Endothelial cell (in vitro differentiated cells): ENCODE data around the gene LDB3. TPM values are rescaled to one million over a fixed set of nuclear protein-coding genes. Genes with fewer than 3 reads are reported as not detected.

Experiments
- DNase-seq: peaks from one replicate; pipeline ENCODE4 v3.0.0; 2021; ENCODE audit warnings: low spot score
- H3K27ac Mint-ChIP-seq: one replicate; pipeline ENCODE4 v1.8.0; 2021; ENCODE audit warnings: mixed read lengths, inconsistent platforms; ENCODE audit not compliant: unreplicated experiment
- H3K27me3 Mint-ChIP-seq: one replicate; pipeline ENCODE4 v1.8.0; 2021; ENCODE audit warnings: mild to moderate bottlenecking, moderate library complexity, mixed read lengths, inconsistent platforms; ENCODE audit not compliant: unreplicated experiment
- H3K36me3 Mint-ChIP-seq: one replicate; pipeline ENCODE4 v1.8.0; 2021; ENCODE audit warnings: mild to moderate bottlenecking, low read depth, mixed read lengths, inconsistent platforms; ENCODE audit not compliant: unreplicated experiment
- H3K4me1 Mint-ChIP-seq: one replicate; pipeline ENCODE4 v1.8.0; 2021; ENCODE audit warnings: mild to moderate bottlenecking, mixed read lengths, inconsistent platforms; ENCODE audit not compliant: unreplicated experiment
- H3K4me3 Mint-ChIP-seq: one replicate; pipeline ENCODE4 v1.8.0; 2021; ENCODE audit warnings: mild to moderate bottlenecking, mixed read lengths, inconsistent platforms; ENCODE audit not compliant: unreplicated experiment
- H3K9me3 Mint-ChIP-seq: one replicate; pipeline ENCODE4 v1.8.0; 2021; ENCODE audit warnings: mixed read lengths, inconsistent platforms; ENCODE audit not compliant: unreplicated experiment
- total RNA-seq: library from RNA; stranded (reverse); fragmentation: NEBNext Ultra II Directional; extraction: Animal tissue kit (Norgen Biotek cat#: 25700); gene quantifications from one replicate; pipeline ENCODE4 v1.2.1, GENCODE V29; 2021; ENCODE audit not compliant: unreplicated experiment
- TF ChIP-seq, protein P1 (sequence below): fragments of 200-600 bp; sonication (generic); IDR thresholded peaks from one replicate; pipeline ENCODE4 v1.5.0; 2021; ENCODE audit warnings: antibody characterized with exemption; ENCODE audit not compliant: unreplicated experiment

LDB3 gene
- total RNA-seq, 1 donor from 2014 or later = 0.36 TPM

GRCh38 chr10:86725980-86726676, 57.8 kb downstream of the LDB3 start:
- Mint-ChIP-seq H3K36me3 (no peaks in the 10 kb centered on the region), H3K27me3 (peaks cover 11% of the 10 kb centered on the region), H3K9me3 (no peaks in the 10 kb centered on the region), H3K27ac (no peak overlapping the region), H3K4me3 (no peak overlapping the region), H3K4me1 (no peaks in the 10 kb centered on the region)
- TF ChIP-seq, protein P1, sequence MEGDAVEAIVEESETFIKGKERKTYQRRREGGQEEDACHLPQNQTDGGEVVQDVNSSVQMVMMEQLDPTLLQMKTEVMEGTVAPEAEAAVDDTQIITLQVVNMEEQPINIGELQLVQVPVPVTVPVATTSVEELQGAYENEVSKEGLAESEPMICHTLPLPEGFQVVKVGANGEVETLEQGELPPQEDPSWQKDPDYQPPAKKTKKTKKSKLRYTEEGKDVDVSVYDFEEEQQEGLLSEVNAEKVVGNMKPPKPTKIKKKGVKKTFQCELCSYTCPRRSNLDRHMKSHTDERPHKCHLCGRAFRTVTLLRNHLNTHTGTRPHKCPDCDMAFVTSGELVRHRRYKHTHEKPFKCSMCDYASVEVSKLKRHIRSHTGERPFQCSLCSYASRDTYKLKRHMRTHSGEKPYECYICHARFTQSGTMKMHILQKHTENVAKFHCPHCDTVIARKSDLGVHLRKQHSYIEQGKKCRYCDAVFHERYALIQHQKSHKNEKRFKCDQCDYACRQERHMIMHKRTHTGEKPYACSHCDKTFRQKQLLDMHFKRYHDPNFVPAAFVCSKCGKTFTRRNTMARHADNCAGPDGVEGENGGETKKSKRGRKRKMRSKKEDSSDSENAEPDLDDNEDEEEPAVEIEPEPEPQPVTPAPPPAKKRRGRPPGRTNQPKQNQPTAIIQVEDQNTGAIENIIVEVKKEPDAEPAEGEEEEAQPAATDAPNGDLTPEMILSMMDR = no peak
- no peak for DNase-seq

DNA sequence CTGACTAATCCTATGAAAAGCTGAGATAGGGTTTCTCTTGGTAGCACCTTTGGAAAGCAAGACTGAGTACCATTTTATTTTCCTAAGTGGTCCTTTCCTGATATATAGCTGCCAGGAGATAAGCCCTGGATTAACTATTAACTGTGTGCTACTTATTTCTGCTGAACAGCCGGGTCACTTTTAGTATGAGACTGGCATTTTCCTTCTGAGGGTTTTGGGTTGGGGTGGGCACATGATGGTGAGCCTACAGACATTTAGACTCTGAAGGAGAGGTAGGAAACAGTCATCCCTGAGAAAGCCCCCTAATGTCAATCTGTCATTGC, 58.3 kb downstream of the LDB3 start:
- H3K27ac Mint-ChIP-seq = no peak overlapping the region
- no peak for DNase-seq
- H3K36me3 Mint-ChIP-seq = no peaks in the 10 kb centered on the region
- no peaks in the 10 kb centered on the region for H3K4me1 Mint-ChIP-seq
- no peaks in the 10 kb centered on the region for H3K9me3 Mint-ChIP-seq
- peaks cover 9% of the 10 kb centered on the region for H3K27me3 Mint-ChIP-seq
- no peak overlapping the region for H3K4me3 Mint-ChIP-seq
- TF ChIP-seq, protein P1 = no peak

DNA sequence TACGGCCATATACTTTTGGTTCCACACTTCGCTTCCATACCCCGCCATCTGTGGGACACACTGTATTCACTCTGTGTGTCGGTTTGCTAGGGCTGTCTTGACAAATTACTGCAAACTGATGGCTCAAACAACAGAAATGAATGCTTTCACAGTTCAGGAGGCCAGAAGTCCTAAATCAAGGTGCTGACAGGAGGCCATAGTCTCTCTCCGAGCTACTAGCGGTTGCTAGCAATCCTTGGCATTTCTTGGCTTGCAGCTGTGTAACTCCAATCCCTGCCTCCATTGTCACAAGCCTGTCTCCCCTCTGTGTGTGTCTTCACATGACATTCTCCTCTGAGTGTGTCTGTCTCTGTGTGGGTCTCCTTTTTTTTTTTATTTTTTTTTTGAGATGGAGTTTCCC, 59.2 kb downstream of the LDB3 start:
- peaks cover 9% of the 10 kb centered on the region for H3K27me3 Mint-ChIP-seq
- no peak overlapping the region for H3K27ac Mint-ChIP-seq
- no peak overlapping the region for H3K4me3 Mint-ChIP-seq
- H3K36me3 Mint-ChIP-seq = no peaks in the 10 kb centered on the region
- TF ChIP-seq, protein P1 = no peak
- DNase-seq = no peak
- H3K4me1 Mint-ChIP-seq = no peaks in the 10 kb centered on the region
- no peaks in the 10 kb centered on the region for H3K9me3 Mint-ChIP-seq

DNA sequence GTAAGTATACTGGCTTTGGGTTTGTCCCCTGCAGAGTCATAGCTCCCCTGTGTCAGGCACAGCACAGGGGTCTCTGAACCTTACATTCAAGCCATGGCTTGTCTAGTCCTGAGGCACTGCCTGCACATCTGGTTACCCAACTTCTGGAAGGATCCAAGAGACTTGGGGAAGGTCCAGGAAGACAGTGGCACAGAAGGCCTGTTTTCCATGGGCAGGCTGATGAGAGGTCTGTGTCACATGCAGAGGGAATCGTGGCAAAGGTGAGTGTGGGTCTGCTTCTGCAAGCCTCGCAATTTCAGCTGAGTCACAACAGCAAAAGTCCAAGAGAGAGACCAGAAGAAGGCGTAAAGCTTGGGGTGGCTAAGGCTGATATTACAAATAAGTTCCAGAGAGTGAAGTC, 59.7 kb downstream of the LDB3 start:
- Mint-ChIP-seq H3K36me3 (no peaks in the 10 kb centered on the region), H3K27me3 (peaks cover 12% of the 10 kb centered on the region), H3K27ac (no peak overlapping the region), H3K4me1 (no peaks in the 10 kb centered on the region), H3K9me3 (no peaks in the 10 kb centered on the region), H3K4me3 (no peak overlapping the region)
- DNase-seq = no peak
- TF ChIP-seq, protein P1 = no peak

DNA sequence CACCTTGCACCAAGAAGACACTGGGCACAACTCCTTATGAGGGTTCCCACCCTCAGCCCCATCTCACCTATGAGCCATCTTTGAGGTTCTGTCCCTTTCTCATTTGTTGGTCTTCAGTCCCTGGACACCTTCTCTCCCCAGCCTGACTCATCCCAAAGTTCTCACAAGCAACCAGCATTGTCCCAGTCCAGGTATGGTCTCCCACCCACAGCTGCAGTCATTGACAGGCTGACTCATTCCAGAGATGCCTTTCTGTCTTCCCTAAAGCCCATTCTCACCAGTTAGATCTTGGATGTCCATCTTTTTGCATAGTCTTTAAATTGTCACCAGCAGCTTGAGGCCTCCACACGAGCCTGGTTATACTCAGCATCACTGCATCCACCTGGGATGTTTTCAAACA, 61.4 kb downstream of the LDB3 start:
- no peaks in the 10 kb centered on the region for H3K4me1 Mint-ChIP-seq
- peaks cover 15% of the 10 kb centered on the region for H3K27me3 Mint-ChIP-seq
- no peak for DNase-seq
- TF ChIP-seq, protein P1 = no peak
- no peak overlapping the region for H3K4me3 Mint-ChIP-seq
- H3K27ac Mint-ChIP-seq = no peak overlapping the region
- no peaks in the 10 kb centered on the region for H3K9me3 Mint-ChIP-seq
- no peaks in the 10 kb centered on the region for H3K36me3 Mint-ChIP-seq
